ENCODE results near the gene ZNF638.
A peak's percentile ranks its signal among the peaks of the same experiment; 100 is the strongest.
"Not testable (repeated sequence)": the region's sequence is repeated elsewhere in the genome, so short reads cannot be mapped to it uniquely, and the experiment has no call there.

Gene ZNF638, protein sequence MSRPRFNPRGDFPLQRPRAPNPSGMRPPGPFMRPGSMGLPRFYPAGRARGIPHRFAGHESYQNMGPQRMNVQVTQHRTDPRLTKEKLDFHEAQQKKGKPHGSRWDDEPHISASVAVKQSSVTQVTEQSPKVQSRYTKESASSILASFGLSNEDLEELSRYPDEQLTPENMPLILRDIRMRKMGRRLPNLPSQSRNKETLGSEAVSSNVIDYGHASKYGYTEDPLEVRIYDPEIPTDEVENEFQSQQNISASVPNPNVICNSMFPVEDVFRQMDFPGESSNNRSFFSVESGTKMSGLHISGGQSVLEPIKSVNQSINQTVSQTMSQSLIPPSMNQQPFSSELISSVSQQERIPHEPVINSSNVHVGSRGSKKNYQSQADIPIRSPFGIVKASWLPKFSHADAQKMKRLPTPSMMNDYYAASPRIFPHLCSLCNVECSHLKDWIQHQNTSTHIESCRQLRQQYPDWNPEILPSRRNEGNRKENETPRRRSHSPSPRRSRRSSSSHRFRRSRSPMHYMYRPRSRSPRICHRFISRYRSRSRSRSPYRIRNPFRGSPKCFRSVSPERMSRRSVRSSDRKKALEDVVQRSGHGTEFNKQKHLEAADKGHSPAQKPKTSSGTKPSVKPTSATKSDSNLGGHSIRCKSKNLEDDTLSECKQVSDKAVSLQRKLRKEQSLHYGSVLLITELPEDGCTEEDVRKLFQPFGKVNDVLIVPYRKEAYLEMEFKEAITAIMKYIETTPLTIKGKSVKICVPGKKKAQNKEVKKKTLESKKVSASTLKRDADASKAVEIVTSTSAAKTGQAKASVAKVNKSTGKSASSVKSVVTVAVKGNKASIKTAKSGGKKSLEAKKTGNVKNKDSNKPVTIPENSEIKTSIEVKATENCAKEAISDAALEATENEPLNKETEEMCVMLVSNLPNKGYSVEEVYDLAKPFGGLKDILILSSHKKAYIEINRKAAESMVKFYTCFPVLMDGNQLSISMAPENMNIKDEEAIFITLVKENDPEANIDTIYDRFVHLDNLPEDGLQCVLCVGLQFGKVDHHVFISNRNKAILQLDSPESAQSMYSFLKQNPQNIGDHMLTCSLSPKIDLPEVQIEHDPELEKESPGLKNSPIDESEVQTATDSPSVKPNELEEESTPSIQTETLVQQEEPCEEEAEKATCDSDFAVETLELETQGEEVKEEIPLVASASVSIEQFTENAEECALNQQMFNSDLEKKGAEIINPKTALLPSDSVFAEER (N-terminal part only)

GRCh38 chr2:71331581-71332434, at the start of gene ZNF638:
TSS of gene ZNF638 (plus strand) at chr2:71331782. CDS start at chr2:71348955, 17,173 bp downstream.
- DNase-seq (ENCODE audit: low spot score): peak; percentile 97

- DNase-seq (ENCODE audit: low spot score): no peak
Observed at GRCh38 chr2:71281950-71282349, 49.6 kb upstream of the ZNF638 start.

GRCh38 chr2:71282493-71282892, 49.1 kb upstream of the ZNF638 start:
- no peak for DNase-seq (ENCODE audit: low spot score)

- DNase-seq (ENCODE audit: low spot score): no peak
Observed at GRCh38 chr2:71283131-71283530, 48.5 kb upstream of the ZNF638 start.

- no peak for DNase-seq (ENCODE audit: low spot score)
Observed at GRCh38 chr2:71285706-71286105, 45.9 kb upstream of the ZNF638 start.

GRCh38 chr2:71291398-71291797, 40.2 kb upstream of the ZNF638 start:
- no peak for DNase-seq (ENCODE audit: low spot score)

DNA sequence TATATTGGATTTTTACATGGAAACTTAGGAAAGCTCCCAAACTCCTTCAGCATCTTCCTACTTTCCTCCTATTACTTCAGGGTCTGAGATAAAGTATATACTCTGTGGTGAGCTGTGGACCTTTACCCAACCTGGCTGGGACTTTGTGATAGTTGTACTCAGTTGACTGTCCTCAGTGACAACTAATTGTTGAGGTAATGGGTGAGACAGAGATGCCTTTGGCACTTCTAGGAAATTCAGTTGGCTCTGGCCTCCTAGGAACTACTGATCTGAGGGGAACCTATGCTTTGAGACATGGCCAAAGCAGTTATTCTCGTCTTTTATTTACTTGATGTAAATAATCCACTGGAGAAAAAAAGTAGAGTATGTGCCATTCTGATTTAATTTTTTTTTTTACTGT, 39.4 kb upstream of the ZNF638 start:
- no peak for DNase-seq (ENCODE audit: low spot score)

DNA sequence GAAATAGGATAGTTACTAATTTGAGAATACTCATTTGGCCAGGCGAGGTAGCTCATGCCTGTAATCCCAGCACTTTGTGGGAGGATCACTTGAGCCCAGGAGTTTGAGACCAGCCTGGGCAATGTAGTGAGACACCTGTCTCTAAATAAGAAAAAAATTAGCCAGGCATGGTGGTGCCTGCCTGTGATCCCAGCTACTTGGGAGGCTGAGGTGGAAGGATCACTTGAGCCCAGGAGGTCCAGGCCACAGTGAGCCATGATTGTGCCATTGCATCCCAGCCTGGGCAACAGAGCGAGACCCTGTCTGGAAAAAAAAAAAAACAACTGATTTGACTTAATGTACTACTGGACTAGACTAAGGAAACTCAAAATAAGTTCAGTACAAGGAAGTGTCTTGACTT, 32.7 kb upstream of the ZNF638 start:
- no peak for DNase-seq (ENCODE audit: low spot score)

GRCh38 chr2:71299507-71299906, 32.1 kb upstream of the ZNF638 start:
- peak; percentile 36 for DNase-seq (ENCODE audit: low spot score)

DNA sequence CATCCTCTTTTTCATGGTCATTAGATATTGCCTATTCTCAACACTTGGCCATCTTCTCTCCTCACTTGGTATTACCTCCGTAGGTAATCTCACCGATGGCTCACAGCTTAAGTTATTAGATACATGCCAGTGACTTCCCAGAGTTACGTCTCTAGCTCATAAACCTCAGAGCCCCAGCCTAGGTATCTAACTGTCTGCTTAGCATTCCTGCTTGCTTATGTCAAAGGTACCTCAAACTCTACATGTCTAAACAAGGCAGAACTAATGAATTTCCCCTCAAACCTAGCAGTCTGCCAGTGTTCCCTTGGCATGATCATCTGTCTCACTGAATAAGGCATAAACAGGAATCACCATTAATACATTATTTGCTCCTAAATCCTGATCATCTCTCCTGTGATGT, 27.7 kb upstream of the ZNF638 start:
- no peak for DNase-seq (ENCODE audit: low spot score)

DNA sequence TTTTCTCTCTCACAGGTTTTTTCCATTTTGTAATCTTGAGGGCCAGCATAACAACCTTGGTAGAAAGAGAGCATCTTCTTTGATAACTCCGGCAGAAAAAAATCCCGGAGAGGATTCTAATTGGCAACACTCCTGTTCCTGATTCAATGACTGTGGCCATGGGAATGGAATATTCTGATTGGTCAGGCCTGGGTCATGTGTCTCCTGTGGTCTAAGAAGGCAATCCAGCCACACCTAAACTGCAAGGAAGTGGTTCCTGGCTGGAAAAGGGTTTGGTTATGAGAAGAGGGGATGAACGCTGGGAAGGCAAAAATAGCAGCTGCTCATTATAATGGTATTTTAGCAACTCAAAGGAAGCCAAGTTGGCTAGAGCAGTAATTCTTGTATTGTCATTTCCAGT, 24.8 kb upstream of the ZNF638 start:
- no peak for DNase-seq (ENCODE audit: low spot score)

GRCh38 chr2:71313016-71313766, 18.4 kb upstream of the ZNF638 start:
- DNase-seq (ENCODE audit: low spot score): no peak

GRCh38 chr2:71317060-71317459, 14.5 kb upstream of the ZNF638 start:
- no peak for DNase-seq (ENCODE audit: low spot score)

DNA sequence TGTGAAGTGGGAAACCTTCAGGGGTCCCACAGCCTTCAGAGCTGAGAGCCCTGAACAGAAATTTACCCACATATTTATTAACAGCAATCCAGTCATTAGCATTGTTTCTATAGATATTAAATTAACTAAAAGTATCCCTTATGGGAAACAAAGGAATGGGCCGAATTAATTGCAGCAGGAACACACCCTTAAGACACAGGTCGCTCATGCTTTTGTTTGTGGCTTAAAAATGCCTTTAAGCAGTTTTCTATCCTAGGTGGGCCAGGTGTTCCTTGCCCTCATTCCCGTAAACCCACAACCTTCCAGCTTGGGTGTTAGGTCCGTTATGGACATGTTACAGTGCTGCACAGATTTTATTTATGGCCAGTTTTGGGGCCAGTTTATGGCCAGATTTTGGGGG, 13.7 kb upstream of the ZNF638 start:
- DNase-seq (ENCODE audit: low spot score): not testable (repeated sequence)

GRCh38 chr2:71323386-71323785, 8.2 kb upstream of the ZNF638 start:
- no peak for DNase-seq (ENCODE audit: low spot score)

GRCh38 chr2:71326968-71327367, 4.6 kb upstream of the ZNF638 start:
- DNase-seq (ENCODE audit: low spot score): no peak

DNA sequence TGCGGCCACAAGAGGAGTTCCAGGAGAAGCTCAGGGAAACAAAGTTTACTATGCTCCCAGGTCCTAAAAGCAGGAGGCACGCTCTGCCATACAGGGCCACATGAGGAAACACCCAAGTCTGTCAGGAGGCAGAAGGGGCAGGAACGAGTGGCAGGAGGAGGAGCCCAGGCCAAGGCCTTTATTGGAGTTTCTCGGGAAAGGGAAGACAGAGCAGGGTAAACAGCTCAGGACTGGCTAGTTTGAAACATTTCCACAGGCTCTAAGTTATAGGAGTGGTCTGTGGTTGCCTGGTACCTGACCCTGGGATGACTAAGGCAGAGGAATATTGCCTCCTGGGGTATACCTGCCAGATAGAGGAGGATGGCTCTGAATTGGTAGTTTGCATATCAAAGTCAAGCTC, 3.7 kb upstream of the ZNF638 start:
- DNase-seq (ENCODE audit: low spot score): no peak

DNA sequence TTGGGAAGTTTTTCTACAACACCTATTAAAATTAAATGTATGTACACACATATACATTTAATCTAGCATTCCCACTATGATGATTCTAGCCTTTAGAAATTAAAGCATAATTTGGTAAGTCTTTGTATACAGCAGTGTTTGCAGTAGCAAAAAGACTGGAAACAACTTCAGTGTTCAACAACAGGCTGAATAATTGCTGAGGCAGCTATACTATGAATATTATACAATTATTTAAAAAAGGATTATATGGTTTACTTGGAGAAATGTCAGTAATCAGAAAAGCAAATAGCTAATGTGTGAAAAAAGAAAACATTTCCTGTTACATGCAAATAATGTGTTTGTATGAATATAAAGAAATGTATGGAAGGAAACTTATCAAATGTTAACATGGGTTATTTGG, 1.4 kb upstream of the ZNF638 start:
- DNase-seq (ENCODE audit: low spot score): no peak

DNA sequence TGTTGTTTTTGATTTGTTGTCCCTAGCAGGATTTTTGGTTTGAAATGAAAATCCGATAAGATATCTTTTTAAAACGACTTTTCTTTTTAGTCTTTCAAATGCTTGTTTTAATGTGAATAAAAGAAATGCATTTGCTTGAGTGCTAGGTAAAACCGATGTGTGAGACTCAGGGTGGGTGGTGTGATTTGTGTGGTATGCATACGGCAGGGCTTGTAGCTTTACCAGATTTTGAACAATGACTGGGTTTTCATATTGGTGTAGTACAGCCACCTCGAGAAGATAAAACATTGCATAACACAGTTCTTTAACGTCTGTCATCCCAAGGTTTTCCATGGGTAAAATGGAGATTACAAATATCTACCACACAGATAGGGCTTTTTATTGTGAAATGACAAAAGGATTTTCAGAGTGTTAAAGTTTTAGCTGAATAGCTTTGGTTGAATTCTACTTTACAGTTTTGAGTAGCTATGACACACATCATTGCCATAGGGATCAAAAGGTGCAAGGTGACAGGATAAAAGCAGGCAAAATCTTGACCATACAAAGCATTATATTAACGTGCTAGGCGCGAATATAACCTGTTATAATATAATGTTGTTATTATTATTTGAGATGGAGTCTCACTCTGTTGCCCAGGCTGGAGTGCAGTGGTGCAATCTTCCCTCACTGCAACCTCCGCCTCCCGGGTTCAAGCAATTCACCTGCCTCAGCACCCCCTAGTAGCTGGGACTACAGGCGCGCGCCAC, 824 bp upstream of the ZNF638 start:
- no peak for DNase-seq (ENCODE audit: low spot score)

DNA sequence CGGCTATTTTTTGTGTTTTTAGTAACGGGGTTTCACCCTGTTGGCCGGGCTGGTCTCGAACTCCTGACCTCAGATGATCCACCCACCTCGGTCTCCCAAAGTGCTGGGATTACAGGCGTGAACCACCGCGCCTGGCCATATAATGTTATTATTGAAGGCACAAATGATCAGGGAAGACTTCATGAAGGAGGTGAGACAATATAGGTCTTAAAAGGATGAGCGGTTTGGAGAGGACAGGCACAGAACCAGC, 326 bp upstream of the ZNF638 start:
- not testable (repeated sequence) for DNase-seq (ENCODE audit: low spot score)
